Measurements from ENCODE around the gene HES5.

GRCh38 chr1:2516946-2517345 is 13.1 kb downstream of the HES5 start:
- TF ChIP-seq ZSCAN20 (CRISPR knock-in tag; IDR thresholded peaks at IDR 0.05) (no peak), POLR2A (IDR thresholded peaks at IDR 0.05; ENCODE audit: low read length) (no peak), KDM1A (IDR thresholded peaks at IDR 0.05; ENCODE audit: low read depth) (no peak), CHD2 (IDR thresholded peaks at IDR 0.05; ENCODE audit: low read length, partially characterized antibody) (no peak), CTCF (IDR thresholded peaks at IDR 0.05) (no peak), RCOR1 (IDR thresholded peaks at IDR 0.05; ENCODE audit: low read depth, low read length) (no peak), CEBPB (IDR thresholded peaks at IDR 0.05) (no peak), NR3C1 (IDR thresholded peaks at IDR 0.05) (no peak), JUNB (IDR thresholded peaks at IDR 0.05) (no peak)
